ENCODE data around the gene ZCCHC2.
A peak's percentile ranks its signal among the peaks of the same experiment; 100 is the strongest.

The ZCCHC2 gene

GRCh38 chr18:62572456-62572855, 49.6 kb downstream of the ZCCHC2 start:
- H3K36me3 Mint-ChIP-seq, result peaks cover 30% of the 10 kb centered on the region
- no peaks in the 10 kb centered on the region for H3K27me3 Mint-ChIP-seq
- H3K4me3 Mint-ChIP-seq, result no peak overlapping the region
- no peaks in the 10 kb centered on the region for H3K9me3 Mint-ChIP-seq (ENCODE audit: low read depth)
- H3K27ac Mint-ChIP-seq, result peak overlapping the region; percentile 41
- peaks cover 6% of the 10 kb centered on the region for H3K4me1 Mint-ChIP-seq (ENCODE audit: low read depth)

GRCh38 chr18:62574776-62575175, 52.0 kb downstream of the ZCCHC2 start:
- no peaks in the 10 kb centered on the region for H3K27me3 Mint-ChIP-seq
- no peak overlapping the region for H3K27ac Mint-ChIP-seq
- H3K4me1 Mint-ChIP-seq (ENCODE audit: low read depth), result peaks cover 9% of the 10 kb centered on the region
- peaks cover 24% of the 10 kb centered on the region for H3K36me3 Mint-ChIP-seq
- H3K4me3 Mint-ChIP-seq, result no peak overlapping the region
- no peaks in the 10 kb centered on the region for H3K9me3 Mint-ChIP-seq (ENCODE audit: low read depth)

GRCh38 chr18:62576271-62576670, 53.4 kb downstream of the ZCCHC2 start:
- peaks cover 9% of the 10 kb centered on the region for H3K4me1 Mint-ChIP-seq (ENCODE audit: low read depth)
- H3K4me3 Mint-ChIP-seq, result no peak overlapping the region
- H3K9me3 Mint-ChIP-seq (ENCODE audit: low read depth), result no peaks in the 10 kb centered on the region
- H3K27ac Mint-ChIP-seq, result no peak overlapping the region
- no peaks in the 10 kb centered on the region for H3K27me3 Mint-ChIP-seq
- H3K36me3 Mint-ChIP-seq, result peaks cover 22% of the 10 kb centered on the region

GRCh38 chr18:62576845-62577512, 54.2 kb downstream of the ZCCHC2 start:
- H3K36me3 Mint-ChIP-seq, result peaks cover 22% of the 10 kb centered on the region
- no peak overlapping the region for H3K4me3 Mint-ChIP-seq
- H3K9me3 Mint-ChIP-seq (ENCODE audit: low read depth), result no peaks in the 10 kb centered on the region
- no peaks in the 10 kb centered on the region for H3K27me3 Mint-ChIP-seq
- H3K27ac Mint-ChIP-seq, result no peak overlapping the region
- H3K4me1 Mint-ChIP-seq (ENCODE audit: low read depth), result peaks cover 9% of the 10 kb centered on the region

GRCh38 chr18:62577765-62578164, 54.9 kb downstream of the ZCCHC2 start:
- peak overlapping the region; percentile 28 for H3K27ac Mint-ChIP-seq
- no peaks in the 10 kb centered on the region for H3K27me3 Mint-ChIP-seq
- peaks cover 10% of the 10 kb centered on the region for H3K4me1 Mint-ChIP-seq (ENCODE audit: low read depth)
- H3K9me3 Mint-ChIP-seq (ENCODE audit: low read depth), result no peaks in the 10 kb centered on the region
- no peak overlapping the region for H3K4me3 Mint-ChIP-seq
- H3K36me3 Mint-ChIP-seq, result peaks cover 22% of the 10 kb centered on the region

GRCh38 chr18:62578980-62579511, 56.2 kb downstream of the ZCCHC2 start:
- Mint-ChIP-seq H3K36me3 (peaks cover 22% of the 10 kb centered on the region), H3K27me3 (no peaks in the 10 kb centered on the region), H3K4me3 (no peak overlapping the region), H3K4me1 (ENCODE audit: low read depth) (peaks cover 21% of the 10 kb centered on the region), H3K27ac (no peak overlapping the region), H3K9me3 (ENCODE audit: low read depth) (no peaks in the 10 kb centered on the region)

- peaks cover 36% of the 10 kb centered on the region for H3K4me1 Mint-ChIP-seq (ENCODE audit: low read depth)
- no peaks in the 10 kb centered on the region for H3K9me3 Mint-ChIP-seq (ENCODE audit: low read depth)
- no peak overlapping the region for H3K4me3 Mint-ChIP-seq
- H3K27ac Mint-ChIP-seq, result no peak overlapping the region
- peaks cover 13% of the 10 kb centered on the region for H3K36me3 Mint-ChIP-seq
- no peaks in the 10 kb centered on the region for H3K27me3 Mint-ChIP-seq
Observed at GRCh38 chr18:62583376-62583775, 60.6 kb downstream of the ZCCHC2 start.

GRCh38 chr18:62584241-62585120, 61.7 kb downstream of the ZCCHC2 start:
- Mint-ChIP-seq H3K4me3 (peak overlapping the region; percentile 23), H3K4me1 (ENCODE audit: low read depth) (peaks cover 36% of the 10 kb centered on the region), H3K27ac (peak overlapping the region; percentile 50), H3K36me3 (peaks cover 13% of the 10 kb centered on the region), H3K9me3 (ENCODE audit: low read depth) (no peaks in the 10 kb centered on the region), H3K27me3 (no peaks in the 10 kb centered on the region)

- no peaks in the 10 kb centered on the region for H3K27me3 Mint-ChIP-seq
- H3K4me3 Mint-ChIP-seq, result peak overlapping the region; percentile 61
- H3K4me1 Mint-ChIP-seq (ENCODE audit: low read depth), result peaks cover 36% of the 10 kb centered on the region
- H3K9me3 Mint-ChIP-seq (ENCODE audit: low read depth), result no peaks in the 10 kb centered on the region
- peaks cover 10% of the 10 kb centered on the region for H3K36me3 Mint-ChIP-seq
- H3K27ac Mint-ChIP-seq, result peak overlapping the region; percentile 41
Observed at GRCh38 chr18:62585274-62586150, 62.7 kb downstream of the ZCCHC2 start.

- H3K4me3 Mint-ChIP-seq, result peak overlapping the region; percentile 61
- H3K36me3 Mint-ChIP-seq, result peaks cover 10% of the 10 kb centered on the region
- no peaks in the 10 kb centered on the region for H3K27me3 Mint-ChIP-seq
- peak overlapping the region; percentile 75 for H3K27ac Mint-ChIP-seq
- H3K4me1 Mint-ChIP-seq (ENCODE audit: low read depth), result peaks cover 36% of the 10 kb centered on the region
- no peaks in the 10 kb centered on the region for H3K9me3 Mint-ChIP-seq (ENCODE audit: low read depth)
Observed at GRCh38 chr18:62586151-62586774, 63.4 kb downstream of the ZCCHC2 start.

GRCh38 chr18:62586781-62587487, 64.1 kb downstream of the ZCCHC2 start:
- Mint-ChIP-seq H3K4me1 (ENCODE audit: low read depth) (peaks cover 36% of the 10 kb centered on the region), H3K36me3 (peaks cover 10% of the 10 kb centered on the region), H3K27me3 (no peaks in the 10 kb centered on the region), H3K27ac (peak overlapping the region; percentile 28), H3K9me3 (ENCODE audit: low read depth) (no peaks in the 10 kb centered on the region), H3K4me3 (no peak overlapping the region)

- Mint-ChIP-seq H3K9me3 (ENCODE audit: low read depth) (no peaks in the 10 kb centered on the region), H3K27me3 (no peaks in the 10 kb centered on the region), H3K36me3 (peaks cover 10% of the 10 kb centered on the region), H3K4me1 (ENCODE audit: low read depth) (peaks cover 34% of the 10 kb centered on the region), H3K4me3 (no peak overlapping the region), H3K27ac (no peak overlapping the region)
Observed at GRCh38 chr18:62587689-62588088, 64.9 kb downstream of the ZCCHC2 start.

- Mint-ChIP-seq H3K4me1 (ENCODE audit: low read depth) (peaks cover 32% of the 10 kb centered on the region), H3K9me3 (ENCODE audit: low read depth) (peaks cover 3% of the 10 kb centered on the region), H3K4me3 (no peak overlapping the region), H3K36me3 (peaks cover 12% of the 10 kb centered on the region), H3K27me3 (no peaks in the 10 kb centered on the region), H3K27ac (no peak overlapping the region)
Observed at GRCh38 chr18:62588217-62588616, 65.4 kb downstream of the ZCCHC2 start.
